C4-2B (cell line): Measurements from ENCODE around the gene NREP.

ENCODE experiments used
- CTCF ChIP-seq: fragments of 450-650 bp; conservative IDR thresholded peaks from 2 replicates; pipeline ENCODE4 v1.5.1; 2017; ENCODE audit warnings: mild to moderate bottlenecking
- ZFX ChIP-seq: fragments of 450-650 bp; IDR thresholded peaks from 2 replicates; pipeline ENCODE4 v1.6.1; 2017

GRCh38 chr5:111783537-111783936 is 26.5 kb upstream of the NREP start:
- TF ChIP-seq ZFX (no peak), CTCF (no peak)
